Measurements from ENCODE around the gene IL24. TPM values are rescaled to one million over a fixed set of nuclear protein-coding genes. Genes with fewer than 3 reads are reported as not detected.

The IL24 gene
- total and polyA plus RNA-seq, 2 donors from 2014 or later, result not detected

GRCh38 chr1:206912445-206913095 is 15.3 kb downstream of the IL24 start:
- TF ChIP-seq CTCF (IDR thresholded peaks at IDR 0.05; ENCODE audit: borderline replicate concordance, extremely low read depth, insufficient read depth), result peak; percentile 95
- Histone ChIP-seq H3K27ac (ENCODE audit: low read depth in 2 of 2, low read length in 2 of 2) (no peak overlapping the region), H3K9ac (ENCODE audit: low read length in 3 of 3) (no peak overlapping the region), H3K36me3 (ENCODE audit: control insufficient read depth in 2 of 3, insufficient read depth in 3 of 3, low read length in 3 of 3) (no peaks in the 10 kb centered on the region), H3K4me3 (ENCODE audit: low read length in 3 of 3) (no peak overlapping the region), H3K9me3 (ENCODE audit: control insufficient read depth in 2 of 3, insufficient read depth in 1 of 3, low read length in 3 of 3) (no peaks in the 10 kb centered on the region), H3K4me1 (ENCODE audit: control insufficient read depth in 2 of 3, insufficient read depth in 2 of 3, low read depth in 1 of 3, low read length in 3 of 3) (peaks cover 0 to 7% (median 0%) of the 10 kb centered on the region in 3 donors), H3K27me3 (ENCODE audit: control insufficient read depth, insufficient read depth, low read length) (no peaks in the 10 kb centered on the region)
- DNase-seq, result peak; percentile 54 to 93 (median 78)
- FAIRE-seq, result no peak
- intact Hi-C loops (cut with DNase I), result loop anchor here (5.0 kb wide), 1 partner anchor 175 kb away; no protein-coding TSS in a partner anchor

- Histone ChIP-seq H3K27ac (ENCODE audit: low read depth in 2 of 2, low read length in 2 of 2) (no peak overlapping the region), H3K36me3 (ENCODE audit: control insufficient read depth in 2 of 3, insufficient read depth in 3 of 3, low read length in 3 of 3) (no peaks in the 10 kb centered on the region), H3K27me3 (ENCODE audit: control insufficient read depth, insufficient read depth, low read length) (no peaks in the 10 kb centered on the region), H3K9me3 (ENCODE audit: control insufficient read depth in 2 of 3, insufficient read depth in 1 of 3, low read length in 3 of 3) (no peaks in the 10 kb centered on the region), H3K4me3 (ENCODE audit: low read length in 3 of 3) (no peak overlapping the region), H3K9ac (ENCODE audit: low read length in 3 of 3) (no peak overlapping the region), H3K4me1 (ENCODE audit: control insufficient read depth in 2 of 3, insufficient read depth in 2 of 3, low read depth in 1 of 3, low read length in 3 of 3) (peaks cover 0 to 5% (median 0%) of the 10 kb centered on the region in 3 donors)
- no peak for TF ChIP-seq CTCF (IDR thresholded peaks at IDR 0.05; ENCODE audit: borderline replicate concordance, extremely low read depth, insufficient read depth)
- intact Hi-C loops (cut with DNase I), result loop anchor here (5.0 kb wide), 1 partner anchor 177 kb away; no protein-coding TSS in a partner anchor
- FAIRE-seq (no peak), DNase-seq (peak in 1 of 5 donors; percentile 25)
These were observed 16.7 kb downstream of the IL24 start for GRCh38 chr1:206913766-206914537.

GRCh38 chr1:206915030-206915735 is 17.9 kb downstream of the IL24 start:
- Histone ChIP-seq H3K4me3 (ENCODE audit: low read length in 3 of 3) (no peak overlapping the region), H3K9ac (ENCODE audit: low read length in 3 of 3) (no peak overlapping the region), H3K27me3 (ENCODE audit: control insufficient read depth, insufficient read depth, low read length) (no peaks in the 10 kb centered on the region), H3K27ac (ENCODE audit: low read depth in 2 of 2, low read length in 2 of 2) (no peak overlapping the region), H3K36me3 (ENCODE audit: control insufficient read depth in 2 of 3, insufficient read depth in 3 of 3, low read length in 3 of 3) (no peaks in the 10 kb centered on the region), H3K9me3 (ENCODE audit: control insufficient read depth in 2 of 3, insufficient read depth in 1 of 3, low read length in 3 of 3) (no peaks in the 10 kb centered on the region), H3K4me1 (ENCODE audit: control insufficient read depth in 2 of 3, insufficient read depth in 2 of 3, low read depth in 1 of 3, low read length in 3 of 3) (no peaks in the 10 kb centered on the region)
- intact Hi-C loops (cut with DNase I), result no loop called here
- peak in 1 of 5 donors; percentile 47 for DNase-seq
- TF ChIP-seq CTCF (IDR thresholded peaks at IDR 0.05; ENCODE audit: borderline replicate concordance, extremely low read depth, insufficient read depth), result no peak
- FAIRE-seq, result no peak
